GM13977 (cell line): ENCODE results near the gene ITPR2.

Source experiments
- DNase-seq: peaks from one replicate; pipeline ENCODE4 v3.0.0; 2012; ENCODE audit warnings: low spot score
- in situ Hi-C: fragments of 300-500 bp; cut with MboI; formaldehyde crosslinking; loops from one replicate; pipeline ENCODE4 v1.12.0; 2022; ENCODE audit warnings: low sequenced_read_pairs, low pct_unique_long_range_greater_than_20kb, mixed read lengths, inconsistent platforms; ENCODE audit not compliant: unreplicated experiment
- TF ChIP-seq, protein P1 (sequence below): IDR thresholded peaks from 2 replicates; pipeline ENCODE4 v1.5.1; 2012; ENCODE audit warnings: mild to moderate bottlenecking, control low read depth; ENCODE audit not compliant: insufficient read depth; ENCODE audit errors: extremely low read depth, missing control alignments

ITPR2 gene

DNA sequence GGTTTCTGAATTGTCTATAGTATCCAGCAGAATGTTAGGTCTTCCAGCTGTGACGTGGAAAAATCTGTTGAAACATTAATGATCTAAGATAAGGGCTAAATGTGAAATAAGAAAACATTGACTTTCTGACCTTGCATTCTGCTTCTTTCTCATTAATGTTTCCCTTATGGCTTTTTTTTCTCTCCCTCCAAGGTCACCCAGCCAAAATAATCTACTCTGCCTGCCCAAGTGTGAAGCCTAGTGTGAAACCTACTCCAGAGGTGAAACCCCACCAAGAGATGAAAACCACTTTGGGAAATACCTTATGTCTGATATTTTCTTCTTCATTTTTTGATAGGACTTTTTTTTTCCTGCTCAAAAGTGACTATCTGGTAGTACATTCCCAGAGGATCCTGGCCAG lies 529.6 kb downstream of the ITPR2 start:
- in situ Hi-C loops: no loop called here
- DNase-seq: no peak
- TF ChIP-seq, protein P1, sequence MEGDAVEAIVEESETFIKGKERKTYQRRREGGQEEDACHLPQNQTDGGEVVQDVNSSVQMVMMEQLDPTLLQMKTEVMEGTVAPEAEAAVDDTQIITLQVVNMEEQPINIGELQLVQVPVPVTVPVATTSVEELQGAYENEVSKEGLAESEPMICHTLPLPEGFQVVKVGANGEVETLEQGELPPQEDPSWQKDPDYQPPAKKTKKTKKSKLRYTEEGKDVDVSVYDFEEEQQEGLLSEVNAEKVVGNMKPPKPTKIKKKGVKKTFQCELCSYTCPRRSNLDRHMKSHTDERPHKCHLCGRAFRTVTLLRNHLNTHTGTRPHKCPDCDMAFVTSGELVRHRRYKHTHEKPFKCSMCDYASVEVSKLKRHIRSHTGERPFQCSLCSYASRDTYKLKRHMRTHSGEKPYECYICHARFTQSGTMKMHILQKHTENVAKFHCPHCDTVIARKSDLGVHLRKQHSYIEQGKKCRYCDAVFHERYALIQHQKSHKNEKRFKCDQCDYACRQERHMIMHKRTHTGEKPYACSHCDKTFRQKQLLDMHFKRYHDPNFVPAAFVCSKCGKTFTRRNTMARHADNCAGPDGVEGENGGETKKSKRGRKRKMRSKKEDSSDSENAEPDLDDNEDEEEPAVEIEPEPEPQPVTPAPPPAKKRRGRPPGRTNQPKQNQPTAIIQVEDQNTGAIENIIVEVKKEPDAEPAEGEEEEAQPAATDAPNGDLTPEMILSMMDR: no peak

DNA sequence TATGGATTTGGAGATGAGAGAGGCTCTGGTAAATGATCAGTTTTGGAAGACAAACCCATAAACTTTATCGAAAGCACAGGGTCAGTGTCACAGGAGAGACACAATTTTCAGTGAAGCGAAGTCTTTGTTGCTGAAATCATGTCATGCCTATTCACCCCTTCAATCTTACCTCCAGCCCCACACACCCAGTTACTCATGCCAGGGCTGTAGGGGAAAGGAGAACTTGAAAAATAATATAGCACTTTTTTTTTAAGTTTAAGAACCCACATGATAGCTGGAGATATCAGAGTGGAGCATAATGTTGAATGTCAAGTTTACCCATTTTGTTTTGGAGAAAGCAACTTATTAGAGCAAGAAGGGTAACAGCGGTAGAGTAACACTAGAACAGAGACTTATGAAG lies 530.2 kb downstream of the ITPR2 start:
- no peak for DNase-seq
- TF ChIP-seq, protein P1: no peak
- in situ Hi-C loops: no loop called here

DNA sequence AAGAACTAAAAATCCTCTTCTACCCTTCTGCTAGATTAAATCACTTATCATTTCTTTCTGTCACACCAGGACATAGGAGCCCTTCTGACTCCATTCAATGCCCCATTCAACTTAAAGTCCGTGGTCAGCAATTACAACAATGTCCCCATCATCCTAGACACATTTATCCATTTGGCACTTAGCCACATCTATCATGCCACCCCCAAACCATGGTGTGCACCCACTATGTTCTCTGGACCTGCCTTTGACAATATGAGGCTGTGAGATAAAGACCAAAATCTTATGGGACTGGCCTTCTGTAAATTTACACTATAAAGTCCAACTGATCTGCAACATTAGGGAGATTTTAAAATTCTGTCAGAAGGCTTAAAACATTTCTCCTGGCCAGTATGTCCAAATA lies 533.2 kb downstream of the ITPR2 start:
- in situ Hi-C loops: no loop called here

DNA sequence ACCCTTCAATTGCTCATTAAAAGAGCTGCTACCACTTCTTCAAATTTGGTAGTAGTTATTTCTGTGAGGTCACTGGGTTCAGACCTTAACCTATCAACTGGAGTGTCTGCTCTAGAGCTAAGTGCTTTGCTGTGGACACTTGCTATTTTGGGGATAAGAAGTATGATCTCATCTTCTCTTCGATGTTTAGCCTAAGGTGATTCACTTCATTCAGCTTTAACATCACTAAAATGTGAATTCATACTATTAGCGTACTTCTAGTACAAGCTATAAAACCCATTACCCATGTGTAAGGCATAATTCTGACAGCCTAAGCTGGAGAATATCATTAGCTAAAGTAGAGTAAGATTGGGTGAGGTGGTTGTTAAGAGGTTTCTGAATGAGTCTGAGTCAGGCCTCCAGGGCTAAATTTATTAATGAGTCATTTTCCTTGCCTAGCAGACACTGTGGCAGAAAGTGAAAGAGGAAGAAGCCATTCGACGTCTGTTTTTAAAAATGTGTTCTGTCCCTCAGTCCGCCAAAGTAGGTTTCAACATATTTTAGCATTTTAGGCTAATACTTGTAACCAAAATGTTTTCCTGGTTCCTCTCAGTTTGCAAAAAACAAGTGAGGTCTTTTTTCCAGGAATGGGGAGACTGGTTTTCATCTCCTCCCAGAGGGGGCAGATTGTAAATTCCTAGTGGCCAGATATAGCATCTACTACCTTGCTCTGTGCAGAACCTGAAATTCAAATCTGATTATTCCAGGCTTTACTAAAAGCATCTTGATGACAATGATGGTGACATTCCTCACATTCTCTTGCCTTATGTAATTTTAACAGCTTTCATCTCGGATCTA lies 534.0 kb downstream of the ITPR2 start:
- in situ Hi-C loops: no loop called here
- DNase-seq: peak; percentile 78
- TF ChIP-seq, protein P1: no peak

More for the DNA sequence above, 533.2 kb downstream of the ITPR2 start:
- DNase-seq: no peak
- TF ChIP-seq, protein P1: no peak

DNA sequence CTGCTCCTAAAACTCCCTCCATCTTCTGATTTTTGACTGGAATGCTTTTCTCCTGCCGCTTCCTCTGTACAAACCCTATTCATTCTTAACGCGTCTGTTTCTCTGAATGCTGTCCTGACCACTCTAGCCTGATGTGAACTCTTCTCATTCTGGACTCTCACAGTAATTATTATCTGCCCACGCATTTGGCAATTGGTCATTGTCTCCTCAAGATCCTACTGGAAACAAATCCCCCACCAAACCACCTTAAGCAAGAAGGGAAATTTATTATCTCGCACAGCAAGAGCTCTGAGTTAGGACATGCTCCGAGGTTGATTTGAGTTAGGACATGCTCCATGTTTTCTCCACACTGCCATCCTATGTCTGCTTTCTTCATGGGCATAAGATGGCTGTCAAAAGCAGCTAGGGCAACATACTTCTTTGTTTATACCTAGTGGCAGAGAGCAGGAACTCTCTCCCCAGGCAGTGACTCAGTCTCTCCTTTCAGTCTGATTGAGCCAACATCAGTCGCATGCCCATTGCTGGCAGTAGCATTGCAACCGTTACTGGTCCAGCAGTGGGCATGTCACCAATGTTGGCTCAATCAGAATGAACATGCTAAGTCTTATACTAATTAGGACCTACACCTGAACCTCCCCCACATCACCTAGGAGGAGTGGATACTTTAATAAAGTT lies 535.5 kb downstream of the ITPR2 start:
- in situ Hi-C loops: no loop called here
- TF ChIP-seq, protein P1: no peak
- DNase-seq: no peak

DNA sequence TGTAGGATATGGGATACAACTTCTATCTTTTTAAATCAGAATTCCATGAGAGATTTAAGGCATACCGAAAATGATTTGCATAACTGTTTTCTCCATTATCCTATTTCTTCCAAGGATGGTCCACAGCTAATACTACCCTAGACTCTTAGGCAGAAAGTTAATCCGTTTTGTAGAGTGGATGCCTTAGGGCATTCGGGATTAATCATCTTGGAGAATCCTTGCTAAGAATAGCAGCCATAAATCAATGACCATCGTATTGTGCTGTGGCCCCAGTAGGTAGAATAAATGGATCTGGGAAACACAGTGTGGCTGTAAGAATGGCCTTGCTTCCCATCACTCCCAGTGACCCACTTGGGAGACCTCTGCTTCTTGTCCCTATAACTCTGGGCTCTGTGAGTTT lies 538.0 kb downstream of the ITPR2 start:
- DNase-seq: no peak
- TF ChIP-seq, protein P1: no peak
- in situ Hi-C loops: no loop called here
